HepG2 (cell line): ENCODE measurements around the gene KIAA0232. TPM values are rescaled to one million over a fixed set of nuclear protein-coding genes. Genes with fewer than 3 reads are reported as not detected.
A peak's percentile ranks its signal among the peaks of the same experiment; 100 is the strongest.

Experiments
- GABPA ChIP-seq, 2 experiments: IDR thresholded peaks; 2 replicates each; pipeline ENCODE4 v1.6.1; 2011 to 2016; ENCODE audit warnings: low read depth in 2 of 2, low read length in 1 of 2, missing biosample characterization in 1 of 2, missing genetic modification characterization in 1 of 2
- GZF1 ChIP-seq: sonication (generic); formaldehyde crosslinking; IDR thresholded peaks from 2 replicates; pipeline ENCODE4 v1.5.1; 2020; ENCODE audit warnings: mild to moderate bottlenecking, missing genetic modification reagents
- MTA3 ChIP-seq: sonication (generic); formaldehyde crosslinking; IDR thresholded peaks from 2 replicates; pipeline ENCODE4 v1.4.0; 2020; ENCODE audit warnings: missing genetic modification reagents
- NCOA5 ChIP-seq: sonication (generic); formaldehyde crosslinking; IDR thresholded peaks from 2 replicates; pipeline ENCODE4 v1.4.0; 2020; ENCODE audit warnings: missing genetic modification reagents
- ZNF570 ChIP-seq: sonication (generic); formaldehyde crosslinking; IDR thresholded peaks from 2 replicates; pipeline ENCODE4 v1.4.0; 2020; ENCODE audit warnings: mild to moderate bottlenecking, missing genetic modification reagents, borderline replicate concordance
- ZNF780A ChIP-seq: sonication (generic); formaldehyde crosslinking; IDR thresholded peaks from 2 replicates; pipeline ENCODE4 v1.8.0; 2022; ENCODE audit warnings: mild to moderate bottlenecking, missing genetic modification reagents, moderate library complexity
- ZNF788 ChIP-seq: sonication (generic); formaldehyde crosslinking; IDR thresholded peaks from 2 replicates; pipeline ENCODE4 v1.5.0; 2020; ENCODE audit warnings: mild to moderate bottlenecking, missing genetic modification reagents, borderline replicate concordance
- polyA plus RNA-seq, 8 experiments: library from polyadenylated mRNA; depleted of rRNA in 3 of 8; stranded (reverse) in 7 of 8; unstranded in 1 of 8; fragments of >200 nt; fragmentation: Illumina TruSeq in 4 of 8; extraction: Trizol in 4 of 8; gene quantifications; 2 replicates each; pipeline versions ENCODE4 v1.2.1 to v1.2.3, GENCODE V29; 2011 to 2016; ENCODE audit warnings: low read depth in 4 of 8, missing spikeins in 1 of 8, mixed read lengths in 1 of 8; ENCODE audit not compliant: insufficient read depth in 1 of 8
- total RNA-seq, 5 experiments: library from RNA; depleted of rRNA; stranded (reverse); fragments of >200 nt; fragmentation: Illumina TruSeq; extraction: Trizol; gene quantifications; 2 replicates each; pipeline ENCODE4 v1.2.3, GENCODE V29; 2016; ENCODE audit warnings: low read depth in 1 of 5
- TF ChIP-seq, protein P1 (sequence below): fragments of 450-650 bp; IDR thresholded peaks from 2 replicates; pipeline ENCODE4 v1.6.1; 2017; ENCODE audit warnings: mild to moderate bottlenecking
- TF ChIP-seq, protein P2 (sequence below): sonication (generic); formaldehyde crosslinking; IDR thresholded peaks from 2 replicates; pipeline ENCODE4 v1.4.0; 2020; ENCODE audit warnings: mild to moderate bottlenecking, missing genetic modification reagents, borderline replicate concordance
- TF ChIP-seq, protein P3 (sequence below): sonication (generic); formaldehyde crosslinking; IDR thresholded peaks from 2 replicates; pipeline ENCODE4 v1.8.1; 2023; ENCODE audit warnings: mild to moderate bottlenecking, inconsistent platforms, moderate library complexity, missing genetic modification reagents, borderline replicate concordance

Gene KIAA0232
- total and polyA plus RNA-seq, 2 of the 13 experiments (the other 11 are each of a cell fraction or from before 2014, with no cell fraction given), result 7.8 to 17.1 TPM

DNA sequence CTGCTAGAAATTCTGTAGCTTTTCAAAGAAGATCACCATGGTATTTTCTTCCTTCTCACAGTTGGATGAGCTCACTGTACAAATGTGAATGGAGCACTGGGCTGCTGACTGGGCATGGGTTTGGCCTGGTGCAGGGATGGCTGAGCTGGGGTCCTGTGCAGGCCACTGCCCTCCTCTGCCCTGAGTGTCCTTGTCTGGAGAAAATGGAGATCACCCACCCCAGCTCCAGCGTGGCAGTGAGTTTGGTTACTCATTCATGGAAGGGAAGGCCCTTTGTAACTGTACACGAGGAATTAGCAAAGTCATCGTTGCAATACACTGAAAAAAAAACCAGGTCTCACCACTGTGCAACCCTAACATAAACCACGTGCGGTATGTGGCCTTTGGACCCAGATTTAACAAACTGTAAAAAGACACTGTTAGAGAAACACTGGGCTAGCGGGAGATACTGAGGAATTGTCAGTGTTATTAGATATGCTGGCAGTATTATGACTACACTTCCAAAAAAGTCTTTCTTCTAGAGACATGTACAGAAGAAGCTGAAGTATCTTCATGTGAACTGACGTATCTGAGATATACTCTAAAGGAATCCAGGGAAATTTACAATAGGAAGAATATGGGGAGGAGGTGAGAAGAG, 111.0 kb downstream of the KIAA0232 start (continued):
- TF ChIP-seq ZNF570 (no peak), GZF1 (CRISPR knock-in tag) (no peak), NCOA5 (0 out of 2 replicates have a peak, but pooled peaks have one; percentile 27), ZNF788 (CRISPR knock-in tag) (peak; percentile 85; the same call in 1 of the 2 replicates), GABPA (IDR thresholded peaks at IDR 0.05; ENCODE audit: low read depth, low read length) (no peak), GABPA (CRISPR knock-in tag; IDR thresholded peaks at IDR 0.05; ENCODE audit: low read depth) (peak; percentile 63), MTA3 (CRISPR knock-in tag) (no peak), ZNF780A (CRISPR knock-in tag) (no peak)
- TF ChIP-seq, protein P1, sequence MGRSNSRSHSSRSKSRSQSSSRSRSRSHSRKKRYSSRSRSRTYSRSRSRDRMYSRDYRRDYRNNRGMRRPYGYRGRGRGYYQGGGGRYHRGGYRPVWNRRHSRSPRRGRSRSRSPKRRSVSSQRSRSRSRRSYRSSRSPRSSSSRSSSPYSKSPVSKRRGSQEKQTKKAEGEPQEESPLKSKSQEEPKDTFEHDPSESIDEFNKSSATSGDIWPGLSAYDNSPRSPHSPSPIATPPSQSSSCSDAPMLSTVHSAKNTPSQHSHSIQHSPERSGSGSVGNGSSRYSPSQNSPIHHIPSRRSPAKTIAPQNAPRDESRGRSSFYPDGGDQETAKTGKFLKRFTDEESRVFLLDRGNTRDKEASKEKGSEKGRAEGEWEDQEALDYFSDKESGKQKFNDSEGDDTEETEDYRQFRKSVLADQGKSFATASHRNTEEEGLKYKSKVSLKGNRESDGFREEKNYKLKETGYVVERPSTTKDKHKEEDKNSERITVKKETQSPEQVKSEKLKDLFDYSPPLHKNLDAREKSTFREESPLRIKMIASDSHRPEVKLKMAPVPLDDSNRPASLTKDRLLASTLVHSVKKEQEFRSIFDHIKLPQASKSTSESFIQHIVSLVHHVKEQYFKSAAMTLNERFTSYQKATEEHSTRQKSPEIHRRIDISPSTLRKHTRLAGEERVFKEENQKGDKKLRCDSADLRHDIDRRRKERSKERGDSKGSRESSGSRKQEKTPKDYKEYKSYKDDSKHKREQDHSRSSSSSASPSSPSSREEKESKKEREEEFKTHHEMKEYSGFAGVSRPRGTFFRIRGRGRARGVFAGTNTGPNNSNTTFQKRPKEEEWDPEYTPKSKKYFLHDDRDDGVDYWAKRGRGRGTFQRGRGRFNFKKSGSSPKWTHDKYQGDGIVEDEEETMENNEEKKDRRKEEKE, result no peak
- TF ChIP-seq, protein P2, sequence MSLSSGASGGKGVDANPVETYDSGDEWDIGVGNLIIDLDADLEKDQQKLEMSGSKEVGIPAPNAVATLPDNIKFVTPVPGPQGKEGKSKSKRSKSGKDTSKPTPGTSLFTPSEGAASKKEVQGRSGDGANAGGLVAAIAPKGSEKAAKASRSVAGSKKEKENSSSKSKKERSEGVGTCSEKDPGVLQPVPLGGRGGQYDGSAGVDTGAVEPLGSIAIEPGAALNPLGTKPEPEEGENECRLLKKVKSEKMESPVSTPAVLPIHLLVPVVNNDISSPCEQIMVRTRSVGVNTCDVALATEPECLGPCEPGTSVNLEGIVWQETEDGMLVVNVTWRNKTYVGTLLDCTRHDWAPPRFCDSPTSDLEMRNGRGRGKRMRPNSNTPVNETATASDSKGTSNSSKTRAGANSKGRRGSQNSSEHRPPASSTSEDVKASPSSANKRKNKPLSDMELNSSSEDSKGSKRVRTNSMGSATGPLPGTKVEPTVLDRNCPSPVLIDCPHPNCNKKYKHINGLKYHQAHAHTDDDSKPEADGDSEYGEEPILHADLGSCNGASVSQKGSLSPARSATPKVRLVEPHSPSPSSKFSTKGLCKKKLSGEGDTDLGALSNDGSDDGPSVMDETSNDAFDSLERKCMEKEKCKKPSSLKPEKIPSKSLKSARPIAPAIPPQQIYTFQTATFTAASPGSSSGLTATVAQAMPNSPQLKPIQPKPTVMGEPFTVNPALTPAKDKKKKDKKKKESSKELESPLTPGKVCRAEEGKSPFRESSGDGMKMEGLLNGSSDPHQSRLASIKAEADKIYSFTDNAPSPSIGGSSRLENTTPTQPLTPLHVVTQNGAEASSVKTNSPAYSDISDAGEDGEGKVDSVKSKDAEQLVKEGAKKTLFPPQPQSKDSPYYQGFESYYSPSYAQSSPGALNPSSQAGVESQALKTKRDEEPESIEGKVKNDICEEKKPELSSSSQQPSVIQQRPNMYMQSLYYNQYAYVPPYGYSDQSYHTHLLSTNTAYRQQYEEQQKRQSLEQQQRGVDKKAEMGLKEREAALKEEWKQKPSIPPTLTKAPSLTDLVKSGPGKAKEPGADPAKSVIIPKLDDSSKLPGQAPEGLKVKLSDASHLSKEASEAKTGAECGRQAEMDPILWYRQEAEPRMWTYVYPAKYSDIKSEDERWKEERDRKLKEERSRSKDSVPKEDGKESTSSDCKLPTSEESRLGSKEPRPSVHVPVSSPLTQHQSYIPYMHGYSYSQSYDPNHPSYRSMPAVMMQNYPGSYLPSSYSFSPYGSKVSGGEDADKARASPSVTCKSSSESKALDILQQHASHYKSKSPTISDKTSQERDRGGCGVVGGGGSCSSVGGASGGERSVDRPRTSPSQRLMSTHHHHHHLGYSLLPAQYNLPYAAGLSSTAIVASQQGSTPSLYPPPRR, result peak; percentile 77
- TF ChIP-seq, protein P3, sequence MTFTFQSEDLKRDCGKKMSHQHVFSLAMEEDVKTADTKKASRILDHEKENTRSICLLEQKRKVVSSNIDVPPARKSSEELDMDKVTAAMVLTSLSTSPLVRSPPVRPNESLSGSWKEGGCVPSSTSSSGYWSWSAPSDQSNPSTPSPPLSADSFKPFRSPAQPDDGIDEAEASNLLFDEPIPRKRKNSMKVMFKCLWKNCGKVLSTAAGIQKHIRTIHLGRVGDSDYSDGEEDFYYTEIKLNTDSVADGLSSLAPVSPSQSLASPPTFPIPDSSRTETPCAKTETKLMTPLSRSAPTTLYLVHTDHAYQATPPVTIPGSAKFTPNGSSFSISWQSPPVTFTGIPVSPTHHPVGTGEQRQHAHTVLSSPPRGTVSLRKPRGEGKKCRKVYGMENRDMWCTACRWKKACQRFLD (CRISPR knock-in tag), result no peak
